Mammary epithelial cell (primary cell): ENCODE data around the gene ABHD1.

ENCODE experiments used
- CTCF ChIP-seq, 2 donors: IDR thresholded peaks in 1 of 2; conservative IDR thresholded peaks in 1 of 2; 2 replicates each; pipeline ENCODE4 v1.5.1; 2011 to 2012; ENCODE audit warnings: inconsistent platforms in 2 of 2, low read length in 2 of 2, mild to moderate bottlenecking in 2 of 2, control low read depth in 1 of 2, low read depth in 1 of 2; ENCODE audit not compliant: insufficient read depth in 1 of 2; ENCODE audit errors: extremely low read depth in 1 of 2
- EZH2 ChIP-seq: IDR thresholded peaks from 2 replicates; pipeline ENCODE4 v1.6.1; 2012; ENCODE audit warnings: low read length, inconsistent platforms, borderline replicate concordance

- TF ChIP-seq CTCF (conservative IDR thresholded peaks at IDR 0.05 in 1 of 2, IDR thresholded peaks at IDR 0.05 in 1 of 2; ENCODE audit: extremely low read depth in 1 of 2, insufficient read depth in 1 of 2, low read depth in 1 of 2, low read length in 2 of 2) (no peak), EZH2 (no peak)
These were observed 8.1 kb upstream of the ABHD1 start for GRCh38 chr2:27115519-27115918.
